Measurements from ENCODE around the gene CEACAM7.

GRCh38 chr19:41720103-41720502, 32.0 kb upstream of the CEACAM7 start:
- TF ChIP-seq ZNF394 (tag by site-specific recombination; IDR thresholded peaks at IDR 0.05; ENCODE audit: borderline replicate concordance) (no peak), ZSCAN16 (tag by site-specific recombination; IDR thresholded peaks at IDR 0.05) (no peak), CTCF (tag by site-specific recombination; IDR thresholded peaks at IDR 0.05) (no peak), YY1 (tag by site-specific recombination; IDR thresholded peaks at IDR 0.05) (no peak), PRDM6 (tag by site-specific recombination; IDR thresholded peaks at IDR 0.05) (no peak), ZBTB49 (tag by site-specific recombination; IDR thresholded peaks at IDR 0.05; ENCODE audit: low read depth) (no peak), ZNF600 (tag by site-specific recombination; IDR thresholded peaks at IDR 0.05) (no peak)
